Measurements from ENCODE around the gene LGR4. TPM values are rescaled to one million over a fixed set of nuclear protein-coding genes. Genes with fewer than 3 reads are reported as not detected.
"Not testable (repeated sequence)": the region's sequence is repeated elsewhere in the genome, so short reads cannot be mapped to it uniquely, and the experiment has no call there.

Gene LGR4
- total RNA-seq, result 34.2 to 69.6 TPM (median 36.2 TPM) in 3 replicates
- long read RNA-seq, full-length matches to known transcripts, result 76 of 89 reads
- long read RNA-seq, partial matches to known transcripts, result 4 of 89 reads
- long read RNA-seq, other reads (novel, unspliced or antisense), result 9 of 89 reads

DNA sequence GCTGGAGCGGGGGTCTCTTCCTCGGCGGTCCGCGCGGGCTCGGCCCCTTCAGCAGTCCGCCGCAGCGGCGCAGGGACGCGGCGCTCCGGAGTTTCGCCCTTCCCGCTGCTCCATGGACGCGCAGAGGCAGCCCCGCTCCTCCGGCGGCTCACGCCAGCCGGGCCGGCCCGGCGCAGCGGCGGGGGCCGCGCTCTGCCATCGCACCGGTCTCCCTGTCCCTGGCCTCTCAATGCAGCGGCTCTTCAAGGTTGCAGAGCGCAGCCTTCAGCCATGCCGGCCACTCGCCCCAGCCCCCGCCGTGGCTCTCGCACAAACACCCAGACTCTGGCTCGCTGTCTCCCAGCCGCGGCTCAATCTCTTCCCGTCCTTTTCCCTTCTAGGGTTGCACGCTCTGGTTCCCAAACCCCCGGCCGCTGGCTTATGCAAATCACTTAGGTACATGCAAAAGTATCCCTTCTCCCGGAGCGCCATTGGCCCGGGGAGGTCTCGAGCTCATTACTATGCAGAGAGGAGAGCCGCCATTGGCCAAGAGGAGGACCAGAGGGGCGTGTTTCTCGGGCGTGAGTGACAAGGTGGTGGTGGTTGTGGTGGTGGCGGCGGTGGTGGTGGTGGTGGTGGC lies at the start of gene LGR4:
TSS of gene LGR4 (minus strand) at position 393 of the 619 bp plus-strand sequence. CDS start 488 bp downstream, outside the sequence.
- H3K9me3 Mint-ChIP-seq (ENCODE audit: low read depth), result no peaks in the 10 kb centered on the region
- peak within 1 kb of the TSS; percentile 94 for H3K4me3 Mint-ChIP-seq (ENCODE audit: unreplicated experiment)
- DNase-seq (ENCODE audit: low spot score), result peak; percentile 96
- no peaks in the 10 kb centered on the region for H3K27me3 Mint-ChIP-seq (ENCODE audit: low read depth)
- peaks cover 49% of the 10 kb centered on the region for H3K4me1 Mint-ChIP-seq (ENCODE audit: low read depth)
- H3K36me3 Mint-ChIP-seq (ENCODE audit: low read depth), result no peaks in the 10 kb centered on the region
- TF ChIP-seq CTCF (IDR thresholded peaks at IDR 0.05), result no peak
- peak within 1 kb of the TSS; percentile 95 for H3K27ac Mint-ChIP-seq (ENCODE audit: unreplicated experiment)

DNA sequence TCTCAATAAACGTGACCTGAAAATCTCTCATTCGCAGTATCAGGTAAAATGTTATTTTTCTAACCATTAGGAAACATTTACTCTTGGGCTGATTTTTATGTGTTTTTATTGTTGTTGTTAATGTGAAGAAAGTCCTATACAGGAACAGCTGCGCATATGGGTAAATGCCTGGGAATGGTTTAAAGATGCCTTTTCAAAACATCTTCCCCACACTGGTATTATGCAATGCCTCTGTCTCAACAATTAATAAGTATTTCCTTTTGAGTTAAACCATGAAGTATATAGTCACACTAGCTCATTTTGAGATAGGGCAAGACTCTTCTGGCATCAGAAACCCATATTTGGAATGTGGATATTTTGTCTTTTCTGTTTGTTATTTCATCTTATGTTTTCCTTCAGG lies 47.6 kb upstream of the LGR4 start:
- H3K4me3 Mint-ChIP-seq (ENCODE audit: unreplicated experiment), result no peak overlapping the region
- no peak overlapping the region for H3K27ac Mint-ChIP-seq (ENCODE audit: unreplicated experiment)
- peaks cover 2% of the 10 kb centered on the region for H3K27me3 Mint-ChIP-seq (ENCODE audit: low read depth)
- H3K9me3 Mint-ChIP-seq (ENCODE audit: low read depth), result peaks cover 5% of the 10 kb centered on the region
- DNase-seq (ENCODE audit: low spot score), result no peak
- no peaks in the 10 kb centered on the region for H3K4me1 Mint-ChIP-seq (ENCODE audit: low read depth)
- TF ChIP-seq CTCF (IDR thresholded peaks at IDR 0.05), result no peak
- H3K36me3 Mint-ChIP-seq (ENCODE audit: low read depth), result peaks cover 1% of the 10 kb centered on the region

DNA sequence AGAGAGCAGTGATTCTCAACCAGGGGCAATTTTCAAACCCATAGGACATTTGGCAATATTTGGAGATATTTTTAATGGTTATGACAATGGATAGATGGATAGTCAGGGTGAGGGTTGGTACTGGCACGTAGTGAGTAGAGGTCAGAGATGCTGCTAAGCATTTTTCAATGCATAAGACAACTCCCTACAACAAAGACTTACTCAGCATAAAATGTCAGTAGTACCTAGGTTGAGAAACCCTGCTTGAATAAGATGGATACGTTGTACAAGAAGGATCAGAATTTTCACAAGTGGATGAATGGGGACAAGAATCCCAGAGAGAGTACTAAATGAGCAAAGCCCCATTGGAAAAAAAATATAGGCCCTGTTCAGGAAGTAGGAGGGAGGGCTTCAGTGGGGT lies 45.9 kb upstream of the LGR4 start:
- no peak for DNase-seq (ENCODE audit: low spot score)
- Mint-ChIP-seq H3K27ac (ENCODE audit: unreplicated experiment) (no peak overlapping the region), H3K9me3 (ENCODE audit: low read depth) (peaks cover 13% of the 10 kb centered on the region), H3K36me3 (ENCODE audit: low read depth) (peaks cover 1% of the 10 kb centered on the region), H3K4me3 (ENCODE audit: unreplicated experiment) (no peak overlapping the region), H3K27me3 (ENCODE audit: low read depth) (peaks cover 2% of the 10 kb centered on the region), H3K4me1 (ENCODE audit: low read depth) (no peaks in the 10 kb centered on the region)
- TF ChIP-seq CTCF (IDR thresholded peaks at IDR 0.05), result no peak

DNA sequence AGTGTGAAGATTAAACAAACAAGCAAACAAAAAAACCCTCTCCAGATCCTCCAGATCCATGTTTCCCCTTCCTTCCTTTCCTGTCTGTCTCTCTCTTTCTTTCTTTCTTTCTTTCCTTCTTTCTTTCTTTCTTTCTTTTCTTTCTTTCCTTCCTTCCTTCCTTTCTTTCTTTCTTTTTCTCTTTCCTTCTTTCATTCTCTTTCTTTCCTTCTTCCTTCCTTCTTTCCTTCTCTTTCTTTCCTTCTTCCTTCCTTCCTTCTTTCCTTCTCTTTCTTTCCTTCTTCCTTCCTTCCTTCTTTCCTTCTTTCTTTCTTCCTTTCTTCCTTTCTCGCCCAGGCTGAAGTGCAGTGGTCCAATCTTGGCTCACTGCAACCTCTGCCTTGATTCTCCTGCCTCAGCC lies 44.9 kb upstream of the LGR4 start:
- not testable (repeated sequence) for H3K36me3 Mint-ChIP-seq (ENCODE audit: low read depth); H3K27ac Mint-ChIP-seq (ENCODE audit: unreplicated experiment); H3K27me3 Mint-ChIP-seq (ENCODE audit: low read depth); H3K4me1 Mint-ChIP-seq (ENCODE audit: low read depth); H3K4me3 Mint-ChIP-seq (ENCODE audit: unreplicated experiment); DNase-seq (ENCODE audit: low spot score)
- peaks cover 13% of the 10 kb centered on the region for H3K9me3 Mint-ChIP-seq (ENCODE audit: low read depth)

DNA sequence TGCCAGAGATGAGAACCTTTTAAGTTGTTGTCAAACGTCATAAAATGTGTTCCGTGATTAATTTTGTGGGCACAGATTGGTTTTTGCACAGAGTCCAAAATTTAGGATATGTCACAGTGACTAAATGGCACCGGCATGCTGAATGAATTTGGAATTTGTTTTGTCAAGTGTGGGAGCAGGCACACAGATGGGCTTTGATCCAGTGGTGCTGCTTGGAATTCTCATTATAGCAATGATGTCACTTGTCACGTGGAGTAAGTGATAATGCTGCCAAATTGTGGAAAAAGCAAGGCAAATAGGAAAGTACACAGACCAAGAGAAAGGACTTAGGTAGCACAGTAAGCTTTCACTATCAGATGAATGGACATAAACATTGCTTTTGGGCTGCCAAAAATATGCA lies 42.0 kb upstream of the LGR4 start:
- peaks cover 13% of the 10 kb centered on the region for H3K9me3 Mint-ChIP-seq (ENCODE audit: low read depth)
- no peaks in the 10 kb centered on the region for H3K4me1 Mint-ChIP-seq (ENCODE audit: low read depth)
- H3K36me3 Mint-ChIP-seq (ENCODE audit: low read depth), result peaks cover 1% of the 10 kb centered on the region
- no peak overlapping the region for H3K27ac Mint-ChIP-seq (ENCODE audit: unreplicated experiment)
- peaks cover 2% of the 10 kb centered on the region for H3K27me3 Mint-ChIP-seq (ENCODE audit: low read depth)
- TF ChIP-seq CTCF (IDR thresholded peaks at IDR 0.05), result no peak
- no peak for DNase-seq (ENCODE audit: low spot score)
- H3K4me3 Mint-ChIP-seq (ENCODE audit: unreplicated experiment), result no peak overlapping the region

DNA sequence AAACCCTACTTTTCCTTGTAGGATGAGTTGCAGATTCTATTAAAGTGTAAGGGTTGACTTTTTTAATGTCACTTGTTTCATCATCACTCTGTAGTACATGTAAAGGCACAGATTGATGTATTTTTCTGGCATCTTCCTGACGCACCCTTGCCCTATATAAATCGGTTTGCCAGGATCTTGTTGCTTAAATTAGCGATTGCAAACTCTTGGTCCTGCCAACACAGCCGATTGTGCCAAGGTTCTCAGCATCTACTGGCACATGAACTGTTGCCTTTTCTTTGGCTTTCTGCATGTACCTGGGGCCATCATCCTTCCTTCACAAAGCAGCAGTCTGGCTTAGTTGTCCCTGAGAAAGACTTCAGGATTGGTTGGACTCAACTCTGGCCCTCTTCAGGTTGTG lies 41.5 kb upstream of the LGR4 start:
- H3K4me3 Mint-ChIP-seq (ENCODE audit: unreplicated experiment), result no peak overlapping the region
- no peaks in the 10 kb centered on the region for H3K4me1 Mint-ChIP-seq (ENCODE audit: low read depth)
- H3K36me3 Mint-ChIP-seq (ENCODE audit: low read depth), result peaks cover 1% of the 10 kb centered on the region
- no peak for DNase-seq (ENCODE audit: low spot score)
- peaks cover 13% of the 10 kb centered on the region for H3K9me3 Mint-ChIP-seq (ENCODE audit: low read depth)
- H3K27ac Mint-ChIP-seq (ENCODE audit: unreplicated experiment), result no peak overlapping the region
- no peak for TF ChIP-seq CTCF (IDR thresholded peaks at IDR 0.05)
- peaks cover 2% of the 10 kb centered on the region for H3K27me3 Mint-ChIP-seq (ENCODE audit: low read depth)

Measured in chondrocyte (in vitro differentiated cells).